Brain microvascular endothelial cell (primary cell): Measurements from ENCODE around the gene GPC5.
"Not testable (repeated sequence)": the region's sequence is repeated elsewhere in the genome, so short reads cannot be mapped to it uniquely, and the experiment has no call there.

ENCODE experiments used
- DNase-seq: peaks from one replicate; pipeline ENCODE4 v3.0.0-alpha.2; 2020
- H3K27ac ChIP-seq: fragments of 250-450 bp; sonication (Bioruptor Pico); 2 replicates; pipeline ENCODE4 v1.5.1; 2020; ENCODE audit warnings: mild to moderate bottlenecking, moderate library complexity
- H3K27me3 ChIP-seq: fragments of 250-450 bp; sonication (Bioruptor Pico); replicated peaks from 2 replicates; pipeline ENCODE4 v1.5.1; 2020; ENCODE audit warnings: mild to moderate bottlenecking
- H3K36me3 ChIP-seq: fragments of 250-450 bp; sonication (Bioruptor Pico); replicated peaks from 2 replicates; pipeline ENCODE4 v1.5.1; 2020; ENCODE audit warnings: mild to moderate bottlenecking
- H3K4me3 ChIP-seq: 2 replicates; pipeline ENCODE4 v1.5.1; 2011; ENCODE audit warnings: low read depth, mild to moderate bottlenecking, control low read depth, low read length, moderate library complexity
- CTCF ChIP-seq: IDR thresholded peaks from 2 replicates; pipeline ENCODE4 v1.5.1; 2011; ENCODE audit warnings: low read depth, mild to moderate bottlenecking, moderate library complexity, low read length, control low read depth, inconsistent platforms; ENCODE audit errors: missing control alignments
- in situ Hi-C: cut with HindIII; loops from 2 replicates; pipeline ENCODE4 v1.10.0; 2017; ENCODE audit warnings: low sequenced_read_pairs, low pct_ligation_motif_present

Gene GPC5

DNA sequence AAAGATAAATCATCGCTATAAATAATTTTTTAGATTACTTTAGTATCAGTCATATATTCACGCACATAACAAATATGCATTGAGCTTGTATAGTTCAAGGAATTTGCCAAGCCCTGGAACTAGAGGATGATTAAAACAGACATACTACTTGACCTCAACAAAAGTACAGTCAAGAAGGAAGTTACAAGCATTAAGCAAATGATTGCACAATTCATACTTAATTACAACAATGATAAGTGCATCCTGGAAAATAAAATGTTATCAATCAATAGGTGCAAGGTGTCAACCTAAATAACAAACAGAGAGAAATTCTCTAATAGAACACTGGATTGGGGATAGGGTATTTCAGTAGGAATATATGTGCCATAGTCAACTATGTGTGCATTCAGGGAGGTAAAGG is 491.2 kb downstream of the GPC5 start:
- DNase-seq = no peak
- Histone ChIP-seq H3K36me3 (no peaks in the 10 kb centered on the region), H3K27ac (no peak overlapping the region), H3K27me3 (no peaks in the 10 kb centered on the region), H3K4me3 (no peak overlapping the region)
- no peak for TF ChIP-seq CTCF
- in situ Hi-C loops = no loop called here

GRCh38 chr13:91891141-91891540 is 492.7 kb downstream of the GPC5 start:
- in situ Hi-C loops = no loop called here
- Histone ChIP-seq H3K27ac (no peak overlapping the region), H3K4me3 (no peak overlapping the region), H3K36me3 (no peaks in the 10 kb centered on the region), H3K27me3 (no peaks in the 10 kb centered on the region)
- TF ChIP-seq CTCF = no peak
- no peak for DNase-seq

GRCh38 chr13:91893040-91893439 is 494.6 kb downstream of the GPC5 start:
- Histone ChIP-seq H3K27me3 (no peaks in the 10 kb centered on the region), H3K4me3 (no peak overlapping the region), H3K36me3 (no peaks in the 10 kb centered on the region), H3K27ac (no peak overlapping the region)
- TF ChIP-seq CTCF = no peak
- no peak for DNase-seq
- in situ Hi-C loops = no loop called here

DNA sequence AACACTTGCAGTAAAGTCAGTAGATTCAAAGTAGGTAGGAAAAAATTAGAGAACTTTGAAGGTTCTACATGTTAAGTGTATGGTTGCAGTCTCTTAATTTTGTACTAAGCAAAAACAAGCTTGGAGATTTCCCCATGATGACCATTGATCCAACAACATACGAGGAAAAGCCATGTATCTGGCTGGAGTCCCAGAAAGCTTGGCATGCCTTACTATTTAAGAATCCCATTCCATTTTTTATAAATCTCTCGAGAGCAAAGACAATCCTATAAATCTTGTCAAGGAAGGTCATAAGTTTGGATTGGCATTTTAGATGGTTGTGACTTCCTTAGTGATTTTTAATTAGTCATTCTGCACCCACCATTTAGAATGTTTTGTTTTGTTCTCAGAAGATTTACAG is 495.9 kb downstream of the GPC5 start:
- H3K36me3 ChIP-seq = no peaks in the 10 kb centered on the region
- no peak for TF ChIP-seq CTCF
- H3K27me3 ChIP-seq = no peaks in the 10 kb centered on the region
- in situ Hi-C loops = no loop called here
- no peak overlapping the region for H3K4me3 ChIP-seq
- DNase-seq = no peak
- no peak overlapping the region for H3K27ac ChIP-seq

GRCh38 chr13:91896547-91896946 is 498.1 kb downstream of the GPC5 start:
- no peaks in the 10 kb centered on the region for H3K36me3 ChIP-seq
- in situ Hi-C loops = no loop called here
- H3K4me3 ChIP-seq = no peak overlapping the region
- H3K27me3 ChIP-seq = no peaks in the 10 kb centered on the region
- no peak overlapping the region for H3K27ac ChIP-seq
- DNase-seq = no peak
- TF ChIP-seq CTCF = no peak

GRCh38 chr13:91898986-91899385 is 500.6 kb downstream of the GPC5 start:
- H3K27ac ChIP-seq, DNase-seq, H3K4me3 ChIP-seq, H3K27me3 ChIP-seq, in situ Hi-C loops, H3K36me3 ChIP-seq: not testable (repeated sequence)

DNA sequence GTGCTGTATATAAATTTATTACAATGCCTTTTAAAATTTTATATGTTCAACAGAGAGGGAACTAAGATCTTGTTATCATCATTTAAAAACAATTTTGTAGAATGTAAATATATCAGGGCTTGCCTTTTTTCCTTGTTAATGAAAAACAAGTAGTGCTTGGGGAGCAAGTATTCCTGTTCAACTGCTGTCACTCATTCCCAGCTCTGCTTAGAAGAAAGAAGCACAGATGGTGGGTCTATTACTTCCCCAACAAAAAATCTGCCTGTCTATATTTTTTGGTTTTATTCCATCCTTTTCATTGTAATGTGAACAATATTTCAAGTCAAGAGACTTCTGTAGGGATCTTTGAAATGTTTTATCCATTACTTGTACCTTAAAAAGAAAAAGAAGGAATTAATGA is 503.9 kb downstream of the GPC5 start:
- no peak overlapping the region for H3K4me3 ChIP-seq
- TF ChIP-seq CTCF = no peak
- in situ Hi-C loops = no loop called here
- no peak overlapping the region for H3K27ac ChIP-seq
- no peaks in the 10 kb centered on the region for H3K36me3 ChIP-seq
- DNase-seq = no peak
- H3K27me3 ChIP-seq = no peaks in the 10 kb centered on the region
